Glutamatergic neuron (in vitro differentiated cells): Measurements from ENCODE around the gene MUC6. TPM values are rescaled to one million over a fixed set of nuclear protein-coding genes. Genes with fewer than 3 reads are reported as not detected.

ENCODE experiments used
- DNase-seq: peaks from one replicate; pipeline ENCODE4 v3.0.0; 2022
- H3K27ac Mint-ChIP-seq: one replicate; pipeline ENCODE4 v1.8.0; 2020; ENCODE audit warnings: mild to moderate bottlenecking, mixed read lengths, inconsistent platforms; ENCODE audit not compliant: unreplicated experiment
- H3K27me3 Mint-ChIP-seq: one replicate; pipeline ENCODE4 v1.8.0; 2020; ENCODE audit warnings: mild to moderate bottlenecking, moderate library complexity, mixed read lengths, inconsistent platforms; ENCODE audit not compliant: unreplicated experiment
- H3K36me3 Mint-ChIP-seq: one replicate; pipeline ENCODE4 v1.8.0; 2020; ENCODE audit warnings: mild to moderate bottlenecking, mixed read lengths, inconsistent platforms; ENCODE audit not compliant: unreplicated experiment
- H3K4me1 Mint-ChIP-seq: one replicate; pipeline ENCODE4 v1.8.0; 2020; ENCODE audit warnings: mild to moderate bottlenecking, low read depth, mixed read lengths, inconsistent platforms; ENCODE audit not compliant: unreplicated experiment
- H3K4me3 Mint-ChIP-seq: one replicate; pipeline ENCODE4 v1.8.0; 2020; ENCODE audit warnings: mild to moderate bottlenecking, mixed read lengths, inconsistent platforms; ENCODE audit not compliant: unreplicated experiment
- H3K9me3 Mint-ChIP-seq: one replicate; pipeline ENCODE4 v1.8.0; 2020; ENCODE audit warnings: mild to moderate bottlenecking, moderate library complexity, mixed read lengths, inconsistent platforms; ENCODE audit not compliant: unreplicated experiment
- CTCF ChIP-seq: fragments of 200-600 bp; sonication (generic); IDR thresholded peaks from one replicate; pipeline ENCODE4 v1.5.0; 2021; ENCODE audit not compliant: partially characterized antibody, unreplicated experiment
- total RNA-seq: library from RNA; stranded (reverse); fragmentation: NEBNext Ultra II Directional; extraction: Animal tissue kit (Norgen Biotek cat#: 25700); gene quantifications from one replicate; pipeline ENCODE4 v1.2.1, GENCODE V29; 2021; ENCODE audit not compliant: unreplicated experiment

MUC6 gene
- total RNA-seq, 1 donor from 2014 or later, result not detected

DNA sequence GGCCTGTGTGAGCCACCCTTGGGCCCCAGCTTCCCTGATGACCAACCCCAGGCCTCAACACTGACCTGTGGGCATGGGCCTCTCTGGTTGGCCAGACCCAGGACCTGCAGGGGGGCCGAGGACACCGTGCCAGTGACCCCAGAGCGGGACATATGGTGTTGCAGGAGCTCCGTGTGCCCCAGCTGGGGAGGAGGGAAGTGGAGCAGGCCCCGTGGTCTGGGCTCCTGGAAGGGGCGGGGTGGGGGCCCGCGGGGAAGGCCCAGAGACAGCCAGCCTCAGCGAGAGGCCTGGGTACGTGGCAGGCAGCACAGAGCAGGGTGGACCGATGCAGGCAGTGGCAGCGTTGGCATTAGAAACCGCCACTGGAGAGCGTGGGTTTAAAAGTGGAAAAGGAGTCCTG, 22.2 kb downstream of the MUC6 start:
- H3K27ac Mint-ChIP-seq, result no peak overlapping the region
- peaks cover 43% of the 10 kb centered on the region for H3K27me3 Mint-ChIP-seq
- peaks cover 12% of the 10 kb centered on the region for H3K4me1 Mint-ChIP-seq
- peaks cover 43% of the 10 kb centered on the region for H3K9me3 Mint-ChIP-seq
- no peak for DNase-seq
- H3K36me3 Mint-ChIP-seq, result peaks cover 26% of the 10 kb centered on the region
- no peak overlapping the region for H3K4me3 Mint-ChIP-seq
- no peak for TF ChIP-seq CTCF

DNA sequence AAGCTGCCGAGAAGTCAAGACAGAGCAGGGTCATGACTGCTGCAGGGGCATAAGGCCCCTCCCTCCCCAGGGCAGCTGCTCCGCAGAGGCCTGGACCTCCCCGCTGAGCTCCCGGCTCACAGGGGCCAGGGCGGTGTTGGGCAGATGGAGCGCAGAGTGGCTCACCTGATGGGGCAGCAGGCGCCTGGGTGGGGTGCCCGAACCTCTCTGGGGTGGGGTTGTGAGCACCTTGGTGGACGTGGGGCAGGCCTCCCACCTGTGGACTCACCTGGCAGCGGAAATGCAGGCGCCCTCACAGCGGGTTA, 22.9 kb downstream of the MUC6 start:
- no peak for DNase-seq
- Mint-ChIP-seq H3K9me3 (peaks cover 43% of the 10 kb centered on the region), H3K4me1 (peaks cover 12% of the 10 kb centered on the region), H3K27ac (no peak overlapping the region), H3K27me3 (peaks cover 42% of the 10 kb centered on the region), H3K4me3 (no peak overlapping the region), H3K36me3 (peaks cover 24% of the 10 kb centered on the region)
- TF ChIP-seq CTCF, result no peak

DNA sequence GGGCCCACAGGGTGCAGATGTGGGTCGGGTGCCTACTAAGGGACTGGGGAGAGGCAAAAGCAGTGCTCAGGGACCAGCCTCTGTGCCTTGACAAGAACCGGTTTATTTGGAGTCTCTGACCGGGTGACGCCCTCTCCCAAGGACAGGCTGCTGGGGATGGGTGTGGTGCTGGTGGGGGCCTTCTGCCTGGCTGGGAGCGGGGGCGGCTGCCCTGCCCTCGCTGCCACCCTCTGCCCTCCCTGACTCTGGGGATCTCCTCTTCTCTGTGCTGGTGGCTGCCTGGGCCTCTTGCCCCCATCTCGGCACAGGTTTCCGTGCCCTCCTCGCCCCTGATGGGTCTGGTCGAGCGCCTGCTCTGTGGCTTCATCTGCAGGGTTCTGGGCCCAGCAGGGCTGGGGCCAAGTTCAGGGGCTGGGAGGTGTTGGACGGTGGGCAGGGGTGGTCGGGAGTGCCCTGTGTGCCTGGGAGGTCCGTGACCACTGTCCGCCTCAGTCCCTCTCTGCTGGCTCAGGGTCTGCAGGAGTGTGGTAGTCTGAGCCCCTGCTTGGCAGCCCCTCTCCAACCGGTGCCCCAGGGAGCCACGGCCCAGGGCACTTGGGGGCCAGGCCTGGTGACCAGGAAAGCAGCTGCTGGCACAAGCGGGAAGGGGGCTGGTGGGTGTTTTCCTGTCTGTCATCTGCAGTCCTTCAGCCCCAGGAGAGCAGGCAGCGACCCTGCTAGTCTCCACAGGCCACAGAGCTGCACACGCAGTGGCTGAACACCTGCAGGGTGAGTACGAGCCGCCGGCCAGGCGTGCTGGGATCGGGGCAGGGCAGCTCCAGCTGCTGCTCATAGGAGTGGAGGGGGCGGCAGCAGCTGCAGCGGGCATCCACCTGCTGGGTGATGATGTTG, 23.5 kb downstream of the MUC6 start:
- TF ChIP-seq CTCF, result no peak
- no peak overlapping the region for H3K27ac Mint-ChIP-seq
- H3K36me3 Mint-ChIP-seq, result peaks cover 18% of the 10 kb centered on the region
- peaks cover 37% of the 10 kb centered on the region for H3K27me3 Mint-ChIP-seq
- H3K4me3 Mint-ChIP-seq, result no peak overlapping the region
- H3K9me3 Mint-ChIP-seq, result peaks cover 40% of the 10 kb centered on the region
- DNase-seq, result no peak
- peaks cover 12% of the 10 kb centered on the region for H3K4me1 Mint-ChIP-seq

- TF ChIP-seq CTCF, result no peak
- H3K36me3 Mint-ChIP-seq, result peaks cover 11% of the 10 kb centered on the region
- peaks cover 10% of the 10 kb centered on the region for H3K4me1 Mint-ChIP-seq
- peak overlapping the region; percentile 41 for H3K27ac Mint-ChIP-seq
- peaks cover 31% of the 10 kb centered on the region for H3K27me3 Mint-ChIP-seq
- H3K9me3 Mint-ChIP-seq, result peaks cover 33% of the 10 kb centered on the region
- DNase-seq, result no peak
- no peak overlapping the region for H3K4me3 Mint-ChIP-seq
Measured at GRCh38 chr11:1012291-1012690, 24.2 kb downstream of the MUC6 start.

DNA sequence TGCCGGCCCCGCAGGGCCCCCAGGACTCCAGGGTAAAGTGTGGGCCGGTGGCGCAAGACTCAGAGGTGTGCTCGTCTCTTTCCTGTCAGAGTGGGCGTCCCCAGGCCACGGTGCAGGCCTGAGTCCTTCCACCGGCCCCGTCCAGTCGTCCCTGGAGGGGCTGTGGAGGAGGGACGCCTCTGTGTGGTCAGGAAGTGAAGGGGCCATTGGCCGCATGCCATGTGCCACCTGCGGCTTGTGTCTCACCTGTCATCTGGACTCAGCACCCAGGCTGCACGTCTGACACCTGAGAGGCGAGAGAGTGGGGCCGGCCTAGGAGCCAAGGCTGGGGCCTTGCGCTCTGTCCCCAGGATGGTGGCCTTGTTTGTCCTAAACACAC, 25.2 kb downstream of the MUC6 start:
- TF ChIP-seq CTCF, result no peak
- Mint-ChIP-seq H3K36me3 (peaks cover 1% of the 10 kb centered on the region), H3K9me3 (peaks cover 27% of the 10 kb centered on the region), H3K4me3 (no peak overlapping the region), H3K4me1 (peaks cover 17% of the 10 kb centered on the region), H3K27me3 (peaks cover 26% of the 10 kb centered on the region), H3K27ac (peak overlapping the region; percentile 48)
- DNase-seq, result no peak
